Skin epidermis (tissue), 12 donors: ENCODE measurements around the gene GABRB1.
"Not testable (repeated sequence)": the region's sequence is repeated elsewhere in the genome, so short reads cannot be mapped to it uniquely, and the experiment has no call there.

ENCODE experiments used
- H3K27ac ChIP-seq, 21 experiments: fragments of 200-600 bp; sonication (generic) in 11 of 21; one replicate each; pipeline ENCODE4 v1.5.0; 2020; ENCODE audit warnings: mild to moderate bottlenecking in 3 of 21, inconsistent platforms in 2 of 21, moderate library complexity in 2 of 21
- H3K4me3 ChIP-seq, 7 experiments: fragments of 200-600 bp; sonication (generic) in 2 of 7; one replicate each; pipeline ENCODE4 v1.5.0; 2020; ENCODE audit warnings: inconsistent platforms in 2 of 7, mild to moderate bottlenecking in 2 of 7, moderate library complexity in 1 of 7

GABRB1 gene

DNA sequence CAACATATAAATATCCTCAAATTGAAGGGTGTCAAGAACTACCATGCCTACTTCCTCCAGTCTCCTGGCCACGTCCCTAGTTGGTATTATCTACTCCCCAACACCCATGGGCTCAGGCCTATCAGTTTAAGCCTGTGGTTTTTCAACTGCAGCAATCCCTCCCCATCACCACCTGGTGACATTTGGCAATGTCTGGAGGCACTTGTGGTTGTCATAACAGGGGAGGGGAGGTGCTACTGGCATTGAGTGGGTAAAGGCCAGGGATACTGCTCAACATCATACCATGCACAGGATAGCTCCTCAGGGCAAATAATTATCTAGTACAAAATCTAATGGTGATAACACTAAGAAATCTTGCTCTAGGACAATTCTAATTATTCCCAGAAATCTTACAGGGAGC lies 336.8 kb downstream of the GABRB1 start:
- H3K4me3 ChIP-seq = no peak overlapping the region
- no peak overlapping the region for H3K27ac ChIP-seq

DNA sequence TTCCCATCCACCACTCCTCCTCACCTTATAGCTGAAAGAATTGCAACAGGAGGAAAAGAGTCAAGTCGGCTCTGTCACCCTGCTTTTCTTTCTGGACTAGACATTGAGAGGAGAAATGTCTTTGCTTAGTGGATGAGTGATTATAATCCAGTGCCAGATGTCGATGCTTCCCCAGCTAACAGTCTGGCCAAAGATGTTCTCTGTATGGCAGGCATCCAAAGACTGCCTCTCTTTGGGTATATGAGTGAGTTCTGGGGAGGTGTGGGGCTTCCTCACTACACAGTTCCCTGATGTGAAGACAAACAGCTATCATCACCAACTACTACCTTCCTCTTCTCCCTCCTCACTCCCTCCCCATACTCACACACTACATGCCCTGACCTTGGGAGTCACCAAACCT lies 341.2 kb downstream of the GABRB1 start:
- H3K27ac ChIP-seq = no peak overlapping the region

GRCh38 chr4:47373174-47373573 lies 341.8 kb downstream of the GABRB1 start:
- Histone ChIP-seq H3K4me3 (no peak overlapping the region), H3K27ac (no peak overlapping the region)

More for the DNA sequence above, 341.2 kb downstream of the GABRB1 start:
- H3K4me3 ChIP-seq = no peak overlapping the region

- H3K4me3 ChIP-seq = no peak overlapping the region
- H3K27ac ChIP-seq = no peak overlapping the region
These were observed 342.3 kb downstream of the GABRB1 start for GRCh38 chr4:47373709-47374108.

- no peak overlapping the region for H3K4me3 ChIP-seq
- H3K27ac ChIP-seq = no peak overlapping the region
These were observed 343.1 kb downstream of the GABRB1 start for GRCh38 chr4:47374477-47374876.

DNA sequence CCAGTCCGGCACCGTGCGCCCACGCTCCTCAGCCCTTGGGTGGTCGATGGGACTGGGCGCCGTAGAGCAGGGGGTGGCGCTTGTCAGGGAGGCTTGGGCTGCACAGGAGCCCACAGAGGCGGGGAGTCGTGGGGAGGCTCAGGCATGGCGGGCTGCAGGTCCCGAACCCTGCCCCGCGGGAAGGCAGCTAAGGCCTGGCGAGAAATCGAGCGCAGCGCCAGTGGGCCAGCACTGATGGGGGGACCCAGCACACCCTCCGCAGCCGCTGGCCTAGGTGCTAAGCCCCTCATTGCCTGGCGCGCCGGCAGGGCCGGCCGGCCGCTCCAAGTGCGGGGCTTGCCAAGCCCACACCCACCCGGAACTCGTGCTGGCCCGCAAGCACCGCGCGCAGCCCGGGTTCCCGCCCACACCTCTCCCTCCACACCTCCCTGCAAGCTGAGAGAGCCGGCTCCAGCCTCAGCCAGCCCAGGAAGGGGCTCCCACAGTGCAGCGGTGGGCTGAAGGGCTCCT lies 346.7 kb downstream of the GABRB1 start:
- not testable (repeated sequence) for H3K4me3 ChIP-seq, H3K27ac ChIP-seq

DNA sequence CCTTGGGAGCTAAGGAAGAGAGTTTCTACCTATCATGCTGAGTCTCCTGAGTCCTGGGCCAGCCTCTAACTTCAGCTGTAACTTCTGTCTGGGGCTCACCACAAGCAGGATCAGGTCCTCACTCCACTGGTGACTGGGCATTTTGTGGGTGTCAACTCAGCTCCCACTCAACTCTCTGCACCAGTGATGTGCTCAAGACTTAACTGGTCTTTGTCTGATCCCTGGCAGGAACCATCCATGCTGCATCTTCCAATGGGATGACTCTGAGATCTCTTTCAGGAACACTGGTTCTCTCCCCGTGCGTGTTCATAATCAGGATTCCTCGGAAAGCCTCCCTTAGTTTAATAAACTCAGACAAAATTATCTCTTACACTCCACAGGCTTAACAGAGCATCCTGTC lies 349.8 kb downstream of the GABRB1 start:
- H3K27ac ChIP-seq = no peak overlapping the region
- H3K4me3 ChIP-seq = no peak overlapping the region

GRCh38 chr4:47382846-47383360 lies 351.5 kb downstream of the GABRB1 start:
- Histone ChIP-seq H3K27ac (no peak overlapping the region), H3K4me3 (no peak overlapping the region)

GRCh38 chr4:47383829-47384427 lies 352.6 kb downstream of the GABRB1 start:
- no peak overlapping the region for H3K4me3 ChIP-seq
- H3K27ac ChIP-seq = no peak overlapping the region

DNA sequence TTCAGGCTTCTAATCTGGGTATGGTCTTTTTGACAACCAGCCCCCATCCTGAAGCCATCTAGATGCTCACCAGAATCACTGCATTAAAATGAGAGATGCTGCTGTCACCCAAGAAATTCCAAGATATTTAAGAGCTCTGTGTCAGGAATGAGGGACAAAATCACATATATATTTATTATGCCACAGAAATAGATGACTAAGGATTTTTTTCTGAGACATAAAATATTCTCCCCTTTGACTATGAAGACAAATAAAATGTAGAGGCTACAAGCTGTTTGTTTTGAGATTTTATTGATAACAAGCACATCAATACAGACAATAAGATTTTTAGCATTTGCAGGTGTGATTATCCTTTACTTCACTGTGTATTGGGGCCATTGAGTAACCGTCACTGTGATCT lies 354.8 kb downstream of the GABRB1 start:
- H3K27ac ChIP-seq = no peak overlapping the region
- H3K4me3 ChIP-seq = no peak overlapping the region

DNA sequence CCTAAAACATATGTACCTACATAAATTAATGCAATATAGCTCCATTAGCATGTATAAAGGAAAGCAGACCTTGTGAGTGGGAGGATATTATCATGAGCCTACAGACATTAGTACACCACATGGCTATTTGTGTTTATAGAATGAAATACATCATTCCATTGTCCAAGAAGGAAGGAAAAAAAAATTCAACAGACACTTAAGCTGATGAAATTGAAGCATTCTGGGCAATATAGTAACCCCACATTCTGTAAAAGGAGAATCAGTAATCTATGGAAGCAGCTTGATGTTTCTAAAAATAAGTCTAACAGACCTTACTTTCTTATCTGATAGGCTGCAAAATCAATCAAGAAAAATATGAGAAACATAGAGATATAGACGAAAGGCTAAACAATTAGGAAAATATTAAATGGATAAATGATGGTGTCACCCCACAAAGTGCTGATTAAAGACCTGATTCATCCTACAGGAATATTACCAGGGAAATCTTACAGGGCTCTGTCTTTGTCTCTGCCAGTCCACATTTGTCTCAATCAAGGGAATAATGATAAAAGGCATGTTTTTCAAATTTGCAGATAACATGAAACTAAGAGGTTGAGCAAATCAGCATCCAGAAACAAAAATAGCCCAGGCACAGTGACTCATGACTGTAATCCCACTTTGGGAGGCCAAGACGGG lies 355.3 kb downstream of the GABRB1 start:
- H3K4me3 ChIP-seq = no peak overlapping the region
- no peak overlapping the region for H3K27ac ChIP-seq

DNA sequence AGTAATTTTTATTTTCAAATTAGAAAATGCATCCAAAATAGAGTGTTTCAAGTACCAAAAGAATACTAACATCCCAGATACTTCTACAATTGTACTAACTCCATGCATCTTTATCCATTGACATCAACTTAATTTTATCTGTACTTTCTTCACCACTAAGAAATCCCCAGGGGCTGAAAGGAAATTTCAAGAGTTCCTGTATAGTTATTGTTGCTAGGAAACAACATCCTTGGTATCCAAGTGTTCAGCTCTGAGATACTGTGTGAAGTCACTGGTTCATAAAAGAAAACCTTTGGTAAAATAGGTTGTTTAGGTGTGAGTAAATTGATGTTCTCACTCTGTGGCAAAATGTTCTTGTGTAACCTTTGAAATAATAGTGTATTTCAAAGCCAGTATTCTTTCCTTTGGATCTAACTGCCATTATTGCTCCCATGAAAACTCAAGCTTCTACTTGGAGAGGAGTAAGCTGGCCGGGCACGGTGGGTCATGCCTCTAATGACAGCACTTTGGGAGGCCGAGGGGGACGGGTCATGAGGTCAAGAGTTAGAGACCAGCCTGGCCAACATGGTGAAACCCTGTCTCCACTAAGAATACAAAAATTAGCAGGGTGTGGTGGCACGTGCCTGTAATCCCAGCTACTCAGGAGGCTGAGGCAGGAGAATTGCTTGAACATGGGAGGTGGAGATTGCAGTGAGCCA lies 359.2 kb downstream of the GABRB1 start:
- Histone ChIP-seq H3K27ac (no peak overlapping the region), H3K4me3 (no peak overlapping the region)

DNA sequence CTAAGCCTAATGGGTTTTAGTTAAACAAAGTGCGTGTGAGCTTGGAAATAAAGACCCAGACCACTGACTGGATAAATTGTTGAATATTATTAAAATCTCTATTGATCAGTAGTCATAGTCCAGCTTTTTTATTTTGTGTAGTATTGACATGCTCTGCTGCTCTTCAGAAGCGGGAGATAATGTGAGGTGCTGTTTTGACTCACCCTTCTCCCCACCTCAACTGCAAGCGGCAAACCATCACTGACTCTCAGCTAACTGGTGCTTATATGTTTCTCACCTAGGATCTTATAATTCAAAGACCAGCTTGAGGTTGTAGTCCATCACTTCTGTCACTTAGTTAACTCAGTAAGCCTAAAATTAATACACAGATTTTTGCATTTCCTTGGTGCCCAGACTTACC lies 359.9 kb downstream of the GABRB1 start:
- Histone ChIP-seq H3K27ac (no peak overlapping the region), H3K4me3 (no peak overlapping the region)

DNA sequence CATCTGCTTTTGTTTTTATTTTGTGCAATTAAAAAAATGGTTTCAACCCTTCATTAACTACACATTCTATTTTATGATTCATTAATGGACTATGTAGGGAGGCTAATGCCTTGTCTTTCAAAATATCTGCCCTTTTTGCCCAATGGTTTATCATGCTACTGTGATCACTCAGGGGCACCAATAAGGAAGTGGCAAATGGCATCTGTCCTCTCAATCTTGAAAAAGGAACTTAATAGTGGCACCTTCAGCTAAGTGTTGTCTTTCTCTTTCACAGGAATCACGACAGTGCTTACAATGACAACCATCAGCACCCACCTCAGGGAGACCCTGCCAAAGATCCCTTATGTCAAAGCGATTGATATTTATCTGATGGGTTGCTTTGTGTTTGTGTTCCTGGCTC lies 375.0 kb downstream of the GABRB1 start:
- H3K27ac ChIP-seq = no peak overlapping the region
- H3K4me3 ChIP-seq = no peak overlapping the region

DNA sequence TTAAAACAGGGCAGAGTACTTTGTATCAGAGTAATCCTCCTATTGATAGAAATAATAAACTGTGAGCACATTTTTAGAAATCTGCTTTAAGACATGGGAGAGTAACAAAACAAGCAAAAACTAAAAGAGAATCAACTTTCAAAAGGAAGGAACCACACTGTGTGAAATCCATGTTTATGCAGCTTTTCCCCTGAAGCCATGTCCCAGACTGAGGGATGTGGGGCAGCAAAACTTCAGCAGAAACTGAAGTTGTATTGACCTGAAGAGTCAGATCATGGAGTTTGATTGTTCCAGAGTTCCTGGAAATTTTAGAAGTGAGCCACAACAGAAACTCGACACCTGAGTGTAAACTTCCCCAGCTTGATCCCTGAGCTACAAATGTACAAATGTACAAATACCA lies 378.9 kb downstream of the GABRB1 start:
- no peak overlapping the region for H3K4me3 ChIP-seq
- H3K27ac ChIP-seq = no peak overlapping the region

- Histone ChIP-seq H3K4me3 (no peak overlapping the region), H3K27ac (no peak overlapping the region)
These were observed 382.2 kb downstream of the GABRB1 start for GRCh38 chr4:47413521-47413920.

DNA sequence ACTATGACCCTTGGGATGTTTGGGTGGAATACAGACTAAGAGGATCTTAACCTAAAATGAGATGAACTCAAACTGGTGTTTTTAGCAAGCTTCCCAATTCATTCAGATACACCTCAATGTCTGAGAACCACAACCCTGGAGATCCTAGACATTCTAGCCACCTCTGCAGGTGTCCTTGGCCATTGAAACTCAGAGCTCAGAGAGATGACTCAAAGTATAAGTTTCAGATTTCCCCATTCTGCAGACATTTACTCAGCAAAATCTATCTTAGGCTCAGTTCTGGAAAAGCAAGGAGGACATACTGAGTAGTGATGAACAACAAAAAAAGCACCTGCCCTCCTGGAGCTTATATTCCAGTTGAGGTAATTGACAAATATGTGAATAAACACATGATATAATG lies 384.4 kb downstream of the GABRB1 start:
- no peak overlapping the region for H3K4me3 ChIP-seq

DNA sequence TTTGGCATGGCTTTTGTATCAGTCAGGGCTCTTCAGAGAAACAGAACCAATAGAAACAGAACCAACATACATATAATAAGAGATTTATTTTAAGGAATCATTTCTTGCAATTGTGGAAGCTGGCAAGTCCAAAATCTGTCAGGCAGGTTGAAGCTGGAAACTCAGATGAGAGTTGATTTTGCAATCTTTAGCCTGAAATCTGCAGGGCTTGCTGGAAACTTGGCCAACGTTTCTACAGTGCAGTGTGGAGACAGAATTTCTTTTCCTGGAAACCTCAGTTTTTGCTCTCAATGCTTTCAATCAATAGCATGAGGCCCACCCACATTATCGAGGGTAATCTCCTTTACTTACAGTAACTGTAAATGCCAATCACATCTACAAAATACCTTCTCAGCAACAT lies 386.8 kb downstream of the GABRB1 start:
- H3K4me3 ChIP-seq = no peak overlapping the region
- H3K27ac ChIP-seq = no peak overlapping the region

More for the DNA sequence above, 384.4 kb downstream of the GABRB1 start:
- no peak overlapping the region for H3K27ac ChIP-seq

DNA sequence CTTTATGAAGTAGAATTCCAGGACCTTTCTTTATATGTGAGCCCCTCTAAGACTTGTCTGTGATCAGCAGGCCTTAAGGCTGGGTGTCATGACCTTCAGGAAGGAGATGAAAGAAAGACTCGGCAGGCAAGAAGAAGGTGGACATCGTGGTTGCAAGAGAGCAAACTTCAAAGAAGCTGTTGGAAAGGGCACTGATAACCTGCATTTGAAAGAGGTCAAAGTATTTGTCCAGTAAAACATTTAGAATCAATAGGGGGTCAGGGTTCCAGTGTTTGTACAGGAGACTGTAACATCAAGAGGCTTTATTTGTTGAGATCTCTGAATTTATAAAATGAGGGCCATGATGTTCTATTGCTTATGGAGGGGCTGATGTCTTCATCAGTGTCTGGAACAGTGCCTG lies 387.9 kb downstream of the GABRB1 start:
- no peak overlapping the region for H3K27ac ChIP-seq
- H3K4me3 ChIP-seq = no peak overlapping the region

DNA sequence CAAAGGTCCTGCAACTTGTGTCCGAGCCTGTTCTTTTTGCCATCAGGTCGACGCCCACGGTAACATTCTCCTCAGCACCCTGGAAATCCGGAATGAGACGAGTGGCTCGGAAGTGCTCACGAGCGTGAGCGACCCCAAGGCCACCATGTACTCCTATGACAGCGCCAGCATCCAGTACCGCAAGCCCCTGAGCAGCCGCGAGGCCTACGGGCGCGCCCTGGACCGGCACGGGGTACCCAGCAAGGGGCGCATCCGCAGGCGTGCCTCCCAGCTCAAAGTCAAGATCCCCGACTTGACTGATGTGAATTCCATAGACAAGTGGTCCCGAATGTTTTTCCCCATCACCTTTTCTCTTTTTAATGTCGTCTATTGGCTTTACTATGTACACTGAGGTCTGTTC lies 394.3 kb downstream of the GABRB1 start:
- Histone ChIP-seq H3K4me3 (no peak overlapping the region), H3K27ac (no peak overlapping the region)

GRCh38 chr4:47427935-47428334 lies 396.6 kb downstream of the GABRB1 start:
- no peak overlapping the region for H3K27ac ChIP-seq
- no peak overlapping the region for H3K4me3 ChIP-seq
